Nephron (organoid): ENCODE data around the gene SULF2.
A peak's percentile ranks its signal among the peaks of the same experiment; 100 is the strongest.

Experiments
- H3K27ac Mint-ChIP-seq, 3 experiments: 2 replicates each; pipeline ENCODE4 v1.8.0; 2020; ENCODE audit warnings: mixed read lengths in 3 of 3, mild to moderate bottlenecking in 2 of 3, moderate library complexity in 1 of 3
- H3K27me3 Mint-ChIP-seq: 2 replicates; pipeline ENCODE4 v1.8.0; 2021; ENCODE audit warnings: low read depth, mild to moderate bottlenecking, moderate library complexity, mixed read lengths
- H3K36me3 Mint-ChIP-seq: 2 replicates; pipeline ENCODE4 v1.8.0; 2020; ENCODE audit warnings: low read depth, mixed read lengths
- H3K4me1 Mint-ChIP-seq: 2 replicates; pipeline ENCODE4 v1.8.0; 2020; ENCODE audit warnings: mixed read lengths
- H3K4me3 Mint-ChIP-seq, 3 experiments: 2 replicates each; pipeline ENCODE4 v1.8.0; 2020; ENCODE audit warnings: mild to moderate bottlenecking in 3 of 3, mixed read lengths in 3 of 3, moderate library complexity in 2 of 3
- H3K9me3 Mint-ChIP-seq: 2 replicates; pipeline ENCODE4 v1.8.0; 2020; ENCODE audit warnings: mixed read lengths
- TF ChIP-seq, protein P1 (sequence below), 3 experiments: fragments of 200-600 bp; sonication (generic); IDR thresholded peaks; one replicate each; pipeline ENCODE4 v1.5.0; 2021; ENCODE audit warnings: antibody characterized with exemption in 3 of 3; ENCODE audit not compliant: unreplicated experiment in 3 of 3

The SULF2 gene

DNA sequence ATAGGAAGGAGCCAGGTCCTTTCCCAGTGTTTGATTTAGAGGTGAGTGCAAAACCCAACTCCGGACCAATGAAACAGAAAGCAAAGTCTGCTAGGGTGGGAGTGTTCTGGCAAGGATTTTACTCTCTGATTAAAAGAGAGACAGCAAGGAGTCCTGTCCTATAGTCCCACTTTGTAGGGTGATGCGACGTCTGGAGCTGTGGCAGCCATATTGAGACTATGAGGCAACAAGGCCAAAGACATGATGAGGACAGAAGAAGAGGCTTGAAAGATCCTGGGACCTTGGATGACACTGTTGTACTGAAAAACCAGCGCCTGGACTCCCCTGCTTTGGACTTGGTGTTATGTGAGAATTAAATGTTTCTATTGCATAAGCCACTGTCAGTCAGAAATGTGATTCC lies 8.1 kb downstream of the SULF2 start:
- peaks cover 15% of the 10 kb centered on the region for H3K27me3 Mint-ChIP-seq
- no peaks in the 10 kb centered on the region for H3K9me3 Mint-ChIP-seq
- H3K4me3 Mint-ChIP-seq = no peak overlapping the region
- TF ChIP-seq, protein P1, sequence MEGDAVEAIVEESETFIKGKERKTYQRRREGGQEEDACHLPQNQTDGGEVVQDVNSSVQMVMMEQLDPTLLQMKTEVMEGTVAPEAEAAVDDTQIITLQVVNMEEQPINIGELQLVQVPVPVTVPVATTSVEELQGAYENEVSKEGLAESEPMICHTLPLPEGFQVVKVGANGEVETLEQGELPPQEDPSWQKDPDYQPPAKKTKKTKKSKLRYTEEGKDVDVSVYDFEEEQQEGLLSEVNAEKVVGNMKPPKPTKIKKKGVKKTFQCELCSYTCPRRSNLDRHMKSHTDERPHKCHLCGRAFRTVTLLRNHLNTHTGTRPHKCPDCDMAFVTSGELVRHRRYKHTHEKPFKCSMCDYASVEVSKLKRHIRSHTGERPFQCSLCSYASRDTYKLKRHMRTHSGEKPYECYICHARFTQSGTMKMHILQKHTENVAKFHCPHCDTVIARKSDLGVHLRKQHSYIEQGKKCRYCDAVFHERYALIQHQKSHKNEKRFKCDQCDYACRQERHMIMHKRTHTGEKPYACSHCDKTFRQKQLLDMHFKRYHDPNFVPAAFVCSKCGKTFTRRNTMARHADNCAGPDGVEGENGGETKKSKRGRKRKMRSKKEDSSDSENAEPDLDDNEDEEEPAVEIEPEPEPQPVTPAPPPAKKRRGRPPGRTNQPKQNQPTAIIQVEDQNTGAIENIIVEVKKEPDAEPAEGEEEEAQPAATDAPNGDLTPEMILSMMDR (IDR thresholded peaks at IDR 0.05; ENCODE audit: unreplicated experiment in 3 of 3) = no peak
- H3K4me1 Mint-ChIP-seq = peaks cover 71% of the 10 kb centered on the region
- peak overlapping the region in 1 of 3 experiments; percentile 5 for H3K27ac Mint-ChIP-seq
- peaks cover 35% of the 10 kb centered on the region for H3K36me3 Mint-ChIP-seq

GRCh38 chr20:47776639-47777038 lies 8.6 kb downstream of the SULF2 start:
- H3K4me1 Mint-ChIP-seq = peaks cover 66% of the 10 kb centered on the region
- H3K36me3 Mint-ChIP-seq = peaks cover 35% of the 10 kb centered on the region

GRCh38 chr20:47775841-47776240 lies 9.4 kb downstream of the SULF2 start:
- H3K4me3 Mint-ChIP-seq = no peak overlapping the region
- H3K9me3 Mint-ChIP-seq = no peaks in the 10 kb centered on the region
- TF ChIP-seq, protein P1 (IDR thresholded peaks at IDR 0.05; ENCODE audit: unreplicated experiment in 3 of 3) = no peak
- H3K4me1 Mint-ChIP-seq = peaks cover 60% of the 10 kb centered on the region
- H3K27ac Mint-ChIP-seq = no peak overlapping the region
- H3K27me3 Mint-ChIP-seq = peaks cover 18% of the 10 kb centered on the region
- peaks cover 40% of the 10 kb centered on the region for H3K36me3 Mint-ChIP-seq

More at GRCh38 chr20:47776639-47777038, 8.6 kb downstream of the SULF2 start:
- Mint-ChIP-seq H3K4me3 (no peak overlapping the region), H3K27ac (peak overlapping the region in 1 of 3 experiments; percentile 5), H3K9me3 (no peaks in the 10 kb centered on the region), H3K27me3 (peaks cover 15% of the 10 kb centered on the region)
- TF ChIP-seq, protein P1 (IDR thresholded peaks at IDR 0.05; ENCODE audit: unreplicated experiment in 3 of 3) = no peak

DNA sequence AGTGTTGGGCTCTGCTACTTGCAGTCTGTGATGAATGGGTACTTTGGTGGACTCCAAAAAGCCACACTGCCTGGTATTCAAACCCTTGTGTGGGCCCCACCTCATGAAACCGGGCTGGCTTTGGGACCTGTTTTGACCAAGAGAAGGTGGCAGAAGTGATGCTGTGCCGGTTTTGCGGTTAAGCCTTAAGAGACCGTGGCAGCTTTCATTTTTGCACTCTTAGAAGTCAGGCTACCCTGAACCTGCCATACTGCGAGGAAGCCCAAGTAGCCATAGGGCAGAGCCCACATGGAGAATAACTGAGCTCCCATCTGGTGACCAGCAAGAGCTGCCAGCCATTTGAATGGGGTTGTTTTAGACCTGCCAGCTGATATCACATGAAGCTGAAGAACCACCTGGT lies 10.2 kb downstream of the SULF2 start:
- Mint-ChIP-seq H3K4me1 (peaks cover 53% of the 10 kb centered on the region), H3K27me3 (peaks cover 18% of the 10 kb centered on the region), H3K27ac (no peak overlapping the region), H3K4me3 (no peak overlapping the region), H3K36me3 (peaks cover 40% of the 10 kb centered on the region), H3K9me3 (peaks cover 3% of the 10 kb centered on the region)
- TF ChIP-seq, protein P1 (IDR thresholded peaks at IDR 0.05; ENCODE audit: unreplicated experiment in 3 of 3) = no peak

DNA sequence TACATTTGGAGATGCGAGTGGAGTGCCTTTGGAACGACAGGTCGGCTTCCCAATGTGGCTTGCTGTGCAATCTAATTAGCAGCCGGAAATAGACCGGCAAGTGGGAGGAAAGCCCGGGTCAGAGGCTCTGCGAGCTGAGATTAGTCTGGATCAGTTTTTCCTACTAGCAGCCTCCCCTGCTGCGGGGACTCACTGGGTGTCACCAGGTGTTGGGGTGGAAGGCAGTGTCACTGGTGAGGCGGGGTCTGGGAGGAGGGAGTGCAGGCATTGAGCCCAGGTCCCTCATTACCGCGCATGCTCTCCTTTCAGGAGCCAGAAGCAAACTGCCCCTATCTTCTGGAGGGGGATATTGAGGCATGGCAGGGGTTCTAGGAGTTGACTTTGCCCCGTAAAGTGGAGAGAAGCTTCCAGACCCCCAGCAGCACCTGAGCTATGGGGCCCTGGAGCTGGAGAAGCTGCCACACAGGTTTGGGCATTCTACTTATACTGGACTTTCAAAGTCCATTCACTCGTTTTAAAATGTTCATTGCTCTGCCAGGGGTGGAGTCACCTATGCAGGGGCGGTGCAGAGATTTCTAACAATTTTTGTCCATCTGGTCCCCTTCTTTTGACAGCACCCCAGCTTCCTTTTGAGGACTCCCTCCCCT lies 11.0 kb downstream of the SULF2 start:
- Mint-ChIP-seq H3K4me1 (peaks cover 55% of the 10 kb centered on the region), H3K27ac (peak overlapping the region; percentile 54 to 86 (median 83)), H3K4me3 (peak overlapping the region in 1 of 3 experiments; percentile 5), H3K36me3 (peaks cover 47% of the 10 kb centered on the region), H3K9me3 (peaks cover 3% of the 10 kb centered on the region), H3K27me3 (peaks cover 18% of the 10 kb centered on the region)
- TF ChIP-seq, protein P1 (IDR thresholded peaks at IDR 0.05; ENCODE audit: unreplicated experiment in 3 of 3) = no peak

DNA sequence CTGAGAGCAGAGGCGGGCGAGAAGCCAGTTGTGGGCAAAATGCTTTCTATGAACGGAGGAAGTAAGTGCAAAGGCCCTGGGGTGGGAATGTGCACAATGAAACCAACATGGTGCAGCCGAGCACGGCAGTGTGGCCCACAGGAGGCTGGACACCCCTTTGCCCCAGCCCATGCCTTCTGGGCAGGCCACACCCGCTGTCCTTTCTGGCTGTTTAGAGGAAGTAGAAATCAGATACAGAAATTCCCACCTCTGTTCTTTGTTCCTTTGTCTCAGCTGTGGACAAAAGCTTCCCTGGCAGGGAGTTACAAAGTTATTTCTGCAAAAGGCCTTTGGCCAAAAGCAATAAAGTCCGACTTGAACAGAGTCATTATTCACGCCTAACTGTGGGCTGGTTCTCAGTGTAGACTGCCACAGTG lies 11.9 kb downstream of the SULF2 start:
- H3K4me3 Mint-ChIP-seq = peak overlapping the region in 1 of 3 experiments; percentile 5

More for the DNA sequence above, 11.9 kb downstream of the SULF2 start:
- TF ChIP-seq, protein P1 (IDR thresholded peaks at IDR 0.05; ENCODE audit: unreplicated experiment in 3 of 3) = no peak
- H3K36me3 Mint-ChIP-seq = peaks cover 45% of the 10 kb centered on the region
- peaks cover 50% of the 10 kb centered on the region for H3K4me1 Mint-ChIP-seq
- H3K27me3 Mint-ChIP-seq = peaks cover 18% of the 10 kb centered on the region
- peaks cover 3% of the 10 kb centered on the region for H3K9me3 Mint-ChIP-seq
- peak overlapping the region; percentile 54 to 86 (median 83) for H3K27ac Mint-ChIP-seq
